Endothelial cell of umbilical vein (primary cell): ENCODE results near the gene RP2. TPM values are rescaled to one million over a fixed set of nuclear protein-coding genes. Genes with fewer than 3 reads are reported as not detected.
A peak's percentile ranks its signal among the peaks of the same experiment; 100 is the strongest.

Experiments used
- BruUV-seq: library from RNA; stranded (reverse); fragments of 400-500 nt; replicated peaks from 2 replicates; lab custom pipeline; 2021; lab: Mats Ljungman, UMichigan
- CTCF ChIA-PET: fragments of 300-600, 350-600 bp; sonication (Branson Sonifier 250); formaldehyde crosslinking; loops from one replicate; lab custom pipeline; 2021; ENCODE audit warnings: antibody characterized with exemption, inconsistent platforms; lab: Charles Lee
- POLR2A ChIA-PET: fragments of 300-600, 350-600 bp; sonication (Branson Sonifier 250); formaldehyde crosslinking; loops from one replicate; lab custom pipeline; 2021; ENCODE audit warnings: antibody characterized with exemption, inconsistent platforms; lab: Charles Lee
- DNase-seq: peaks from one replicate; pipeline ENCODE4 v3.0.0-alpha.2; 2011; ENCODE audit warnings: low read depth, low spot score
- FAIRE-seq: peaks from 2 replicates; lab custom pipeline; 2011; peaks lifted over from hg19 to GRCh38; lab: Jason Lieb, UNC
- H2AFZ ChIP-seq: 2 replicates; pipeline ENCODE4 v1.6.0; 2012; ENCODE audit warnings: low read depth, low read length, control low read depth, inconsistent platforms
- H3K27ac ChIP-seq: 2 replicates; pipeline ENCODE4 v1.5.1; 2011; ENCODE audit warnings: low read depth, mild to moderate bottlenecking, control low read depth, low read length, moderate library complexity; ENCODE audit not compliant: insufficient read depth
- H3K27me3 ChIP-seq, 2 experiments: 2 replicates each; pipeline versions ENCODE4 v1.6.0 to v1.6.1; 2011; ENCODE audit warnings: low read length in 2 of 2, mixed read lengths in 1 of 2; ENCODE audit not compliant: control insufficient read depth in 2 of 2, insufficient read depth in 2 of 2
- H3K36me3 ChIP-seq, 2 experiments: 2 replicates in 1 of 2; 3 replicates in 1 of 2; pipeline ENCODE4 v1.5.1; 2011; ENCODE audit warnings: low read length in 2 of 2, mild to moderate bottlenecking in 1 of 2, moderate library complexity in 1 of 2; ENCODE audit not compliant: control insufficient read depth in 2 of 2, insufficient read depth in 2 of 2; ENCODE audit errors: extremely low read depth in 1 of 2
- H3K4me1 ChIP-seq: 3 replicates; pipeline ENCODE4 v1.5.1; 2011; ENCODE audit warnings: mild to moderate bottlenecking, low read length; ENCODE audit not compliant: control insufficient read depth, insufficient read depth; ENCODE audit errors: extremely low read depth
- H3K4me2 ChIP-seq: 2 replicates; pipeline ENCODE4 v1.6.1; 2011; ENCODE audit warnings: low read length, control low read depth, mixed read lengths; ENCODE audit not compliant: insufficient read depth
- H3K4me3 ChIP-seq, 3 experiments: fragments of 200-600 bp in 1 of 3; sonication (generic), shearing (Covaris generic) in 1 of 3; replicated peaks in 1 of 3; 2 replicates each; pipeline ENCODE4 v1.5.1; 2011 to 2016; ENCODE audit warnings: control low read depth in 3 of 3, low read length in 3 of 3, mild to moderate bottlenecking in 2 of 3, inconsistent platforms in 1 of 3, low read depth in 1 of 3, moderate library complexity in 1 of 3; ENCODE audit not compliant: insufficient read depth in 1 of 3
- H3K79me2 ChIP-seq: 2 replicates; pipeline ENCODE4 v1.6.0; 2012; ENCODE audit warnings: low read length, inconsistent platforms; ENCODE audit not compliant: control insufficient read depth, insufficient read depth
- H3K9ac ChIP-seq: replicated peaks from 2 replicates; pipeline ENCODE3; 2011; ENCODE audit warnings: low read length, control low read depth; ENCODE audit not compliant: insufficient read depth; ENCODE audit errors: extremely low read depth
- H3K9me1 ChIP-seq: replicated peaks from 3 replicates; pipeline ENCODE4 v1.6.0; 2011; ENCODE audit warnings: mild to moderate bottlenecking, low read length; ENCODE audit not compliant: control insufficient read depth, insufficient read depth; ENCODE audit errors: extremely low read depth
- H3K9me3 ChIP-seq: replicated peaks from 2 replicates; pipeline ENCODE4 v1.5.1; 2012; ENCODE audit warnings: low read length, inconsistent platforms; ENCODE audit not compliant: control insufficient read depth, insufficient read depth
- H4K20me1 ChIP-seq: replicated peaks from 2 replicates; pipeline ENCODE3; 2011; ENCODE audit warnings: mild to moderate bottlenecking, low read length; ENCODE audit not compliant: control insufficient read depth, insufficient read depth; ENCODE audit errors: extremely low read depth
- EZH2 ChIP-seq: IDR thresholded peaks from 2 replicates; pipeline ENCODE4 v1.6.1; 2012; ENCODE audit warnings: borderline replicate concordance, low read depth, mild to moderate bottlenecking, moderate library complexity, low read length, inconsistent platforms; ENCODE audit not compliant: severe bottlenecking
- FOS ChIP-seq: IDR thresholded peaks from 2 replicates; pipeline ENCODE4 v1.6.1; 2011; ENCODE audit warnings: mild to moderate bottlenecking, low read length, moderate library complexity, borderline replicate concordance; ENCODE audit not compliant: insufficient read depth
- GATA2 ChIP-seq: IDR thresholded peaks from 2 replicates; pipeline ENCODE4 v1.7.0; 2011; ENCODE audit warnings: low read depth, mild to moderate bottlenecking, moderate library complexity, mixed read lengths, low read length; ENCODE audit not compliant: insufficient read length, insufficient read depth
- JUN ChIP-seq: IDR thresholded peaks from 2 replicates; pipeline ENCODE4 v1.6.1; 2011; ENCODE audit warnings: borderline replicate concordance, low read depth; ENCODE audit not compliant: insufficient read length, insufficient read depth
- MYC ChIP-seq: IDR thresholded peaks from one replicate; pipeline ENCODE4 v1.6.1; 2011; ENCODE audit warnings: mild to moderate bottlenecking, low read depth, low read length
- POLR2A ChIP-seq: IDR thresholded peaks from 2 replicates; pipeline ENCODE4 v1.6.1; 2012; ENCODE audit warnings: low read depth, mild to moderate bottlenecking, control low read depth, low read length
- POLR2AphosphoS5 ChIP-seq: IDR thresholded peaks from 2 replicates; pipeline ENCODE4 v1.6.1; 2012; ENCODE audit warnings: low read depth, mild to moderate bottlenecking, control low read depth, low read length, moderate library complexity; ENCODE audit not compliant: insufficient read depth
- dilution Hi-C: fragments of 300-500 bp; cut with MboI; formaldehyde crosslinking; loops from one replicate; pipeline ENCODE4 v1.15.0; 2019; ENCODE audit warnings: low sequenced_read_pairs; ENCODE audit not compliant: extremely low pct_ligation_motif_present
- intact Hi-C: fragments of 100-400 bp; cut with micrococcal nuclease; formaldehyde crosslinking; loops from one replicate; pipeline ENCODE4 v1.10.0; 2022
- polyA plus RNA-seq, 4 experiments: library from polyadenylated mRNA; depleted of rRNA in 3 of 4; stranded (reverse) in 3 of 4; unstranded in 1 of 4; fragments of >200 nt; gene quantifications; 2 replicates each; pipeline versions ENCODE4 v1.2.1 to v1.2.3, GENCODE V29; 2011 to 2012; ENCODE audit warnings: missing spikeins in 1 of 4
- total RNA-seq: library from RNA; stranded (reverse); gene quantifications from 2 replicates; pipeline ENCODE4 v1.2.3, GENCODE V29; 2021
- TF ChIP-seq, protein P1 (sequence below): IDR thresholded peaks from 2 replicates; pipeline ENCODE4 v1.6.1; 2011; ENCODE audit not compliant: insufficient read depth, insufficient read length
- TF ChIP-seq, protein P2 (sequence below), 2 donors: IDR thresholded peaks; 1 replicate in 1 of 2; 2 replicates in 1 of 2; pipeline ENCODE4 v1.5.1; 2011; ENCODE audit warnings: low read length in 2 of 2, mild to moderate bottlenecking in 2 of 2, moderate library complexity in 2 of 2, control low read depth in 1 of 2, inconsistent platforms in 1 of 2, low read depth in 1 of 2; ENCODE audit not compliant: insufficient read depth in 1 of 2; ENCODE audit errors: extremely low read depth in 1 of 2

Gene RP2
- total and polyA plus RNA-seq, 2 donors (not counting 3 experiments of a cell fraction or from before 2014, with no cell fraction given) = 7.4 to 20.5 TPM

DNA sequence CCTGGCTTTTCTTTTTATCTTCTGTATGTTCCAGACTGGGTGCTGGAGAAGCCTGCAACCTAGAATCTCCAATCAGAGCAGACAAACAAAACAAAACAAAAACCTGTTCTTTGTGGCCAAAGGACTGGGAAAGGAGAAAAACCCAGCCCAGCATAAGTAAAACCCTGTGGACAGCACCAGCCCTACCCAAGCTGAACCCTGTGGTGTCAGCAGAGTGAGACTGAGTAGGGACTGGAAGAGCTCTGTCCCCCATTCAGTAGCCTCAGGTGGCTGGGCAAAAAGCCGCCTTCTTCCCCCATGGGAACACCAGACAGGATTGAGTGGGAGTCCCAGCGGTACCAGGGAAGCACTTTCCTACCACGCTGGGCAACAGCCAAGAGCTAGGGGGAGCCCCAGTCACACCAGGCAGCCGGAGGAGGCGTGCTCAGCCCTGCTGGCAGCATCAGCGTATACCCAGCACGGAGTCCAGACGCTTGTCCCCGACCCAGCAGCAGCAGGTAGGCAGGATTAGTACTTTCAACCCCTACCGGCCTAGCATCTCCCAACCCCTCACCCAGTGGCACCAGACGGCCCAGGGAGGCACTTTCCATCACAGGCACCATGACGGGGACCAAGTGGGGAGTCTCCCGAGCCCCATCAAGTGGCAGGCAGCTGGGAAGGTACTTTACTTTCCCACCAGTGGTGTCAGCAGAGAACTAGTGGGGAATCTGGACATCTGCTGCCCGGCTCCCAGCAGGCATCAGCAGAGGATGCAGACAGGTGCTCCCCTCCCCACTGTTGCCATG lies 66.8 kb downstream of the RP2 start:
- intact Hi-C loops = loop anchor here (1.0 to 5.0 kb wide), 5 partner anchors 9 to 189 kb away; partner anchors contain the start of gene JADE3
- no peak overlapping the region for H3K9ac ChIP-seq
- ChIA-PET CTCF (interaction anchor here (1.0 to 3.0 kb wide), 22 partner anchors 9 to 189 kb away, joined by 3 to 22 read pairs (median 5); partner anchors contain the start of gene RP2), POLR2A (no interaction called here)
- peak overlapping the region; percentile 69 for H3K4me2 ChIP-seq
- peaks cover 15% of the 10 kb centered on the region for H3K4me1 ChIP-seq
- peak; percentile 83 for DNase-seq
- TF ChIP-seq, protein P1, sequence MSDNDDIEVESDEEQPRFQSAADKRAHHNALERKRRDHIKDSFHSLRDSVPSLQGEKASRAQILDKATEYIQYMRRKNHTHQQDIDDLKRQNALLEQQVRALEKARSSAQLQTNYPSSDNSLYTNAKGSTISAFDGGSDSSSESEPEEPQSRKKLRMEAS = no peak
- TF ChIP-seq, protein P2, sequence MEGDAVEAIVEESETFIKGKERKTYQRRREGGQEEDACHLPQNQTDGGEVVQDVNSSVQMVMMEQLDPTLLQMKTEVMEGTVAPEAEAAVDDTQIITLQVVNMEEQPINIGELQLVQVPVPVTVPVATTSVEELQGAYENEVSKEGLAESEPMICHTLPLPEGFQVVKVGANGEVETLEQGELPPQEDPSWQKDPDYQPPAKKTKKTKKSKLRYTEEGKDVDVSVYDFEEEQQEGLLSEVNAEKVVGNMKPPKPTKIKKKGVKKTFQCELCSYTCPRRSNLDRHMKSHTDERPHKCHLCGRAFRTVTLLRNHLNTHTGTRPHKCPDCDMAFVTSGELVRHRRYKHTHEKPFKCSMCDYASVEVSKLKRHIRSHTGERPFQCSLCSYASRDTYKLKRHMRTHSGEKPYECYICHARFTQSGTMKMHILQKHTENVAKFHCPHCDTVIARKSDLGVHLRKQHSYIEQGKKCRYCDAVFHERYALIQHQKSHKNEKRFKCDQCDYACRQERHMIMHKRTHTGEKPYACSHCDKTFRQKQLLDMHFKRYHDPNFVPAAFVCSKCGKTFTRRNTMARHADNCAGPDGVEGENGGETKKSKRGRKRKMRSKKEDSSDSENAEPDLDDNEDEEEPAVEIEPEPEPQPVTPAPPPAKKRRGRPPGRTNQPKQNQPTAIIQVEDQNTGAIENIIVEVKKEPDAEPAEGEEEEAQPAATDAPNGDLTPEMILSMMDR (IDR thresholded peaks at IDR 0.05; ENCODE audit: extremely low read depth in 1 of 2, insufficient read depth in 1 of 2, low read depth in 1 of 2, low read length in 2 of 2) = peak; percentile 50 to 71
- H3K9me1 ChIP-seq = no peaks in the 10 kb centered on the region
- H3K27me3 ChIP-seq = no peaks in the 10 kb centered on the region
- BruUV-seq = no TSS peak
- H4K20me1 ChIP-seq = no peaks in the 10 kb centered on the region
- peak overlapping the region; percentile 76 for H2AFZ ChIP-seq
- peak overlapping the region in 1 of 3 experiments; percentile 35 for H3K4me3 ChIP-seq
- no peaks in the 10 kb centered on the region for H3K79me2 ChIP-seq
- dilution Hi-C loops = no loop called here
- H3K27ac ChIP-seq = peak overlapping the region; percentile 44
- no peaks in the 10 kb centered on the region for H3K36me3 ChIP-seq
- FAIRE-seq = peak; percentile 62
- H3K9me3 ChIP-seq = no peaks in the 10 kb centered on the region

DNA sequence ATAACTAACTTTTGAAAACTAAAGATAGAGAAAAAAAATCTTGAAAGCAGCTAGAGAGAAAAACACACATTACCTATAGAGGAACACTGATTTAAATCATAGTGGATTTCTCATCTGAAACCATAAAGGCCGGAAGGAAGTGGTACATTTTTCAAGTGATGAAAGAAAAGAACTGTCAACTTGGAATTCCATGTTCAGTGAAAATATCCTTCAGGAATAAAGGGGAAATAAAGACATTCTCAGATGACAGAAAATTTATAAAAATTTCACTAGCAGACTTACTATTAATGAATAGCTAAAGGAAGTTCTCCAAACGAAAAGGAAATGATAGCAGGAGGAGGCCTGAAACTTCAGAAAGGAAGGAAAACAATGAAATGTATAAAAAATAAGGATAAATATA lies 67.8 kb downstream of the RP2 start:
- CTCF ChIA-PET = interaction anchor here (1.1 to 3.0 kb wide), 15 partner anchors 8 to 188 kb away, joined by 3 to 22 read pairs (median 6); no protein-coding TSS in a partner anchor
- POLR2A ChIA-PET = no interaction called here
- DNase-seq = peak; percentile 56
- Histone ChIP-seq H3K36me3 (no peaks in the 10 kb centered on the region), H2AFZ (no peak overlapping the region), H3K4me3 (no peak overlapping the region), H3K27ac (peak overlapping the region; percentile 55), H4K20me1 (no peaks in the 10 kb centered on the region), H3K4me1 (peaks cover 15% of the 10 kb centered on the region), H3K27me3 (no peaks in the 10 kb centered on the region), H3K4me2 (peak overlapping the region; percentile 69), H3K79me2 (no peaks in the 10 kb centered on the region), H3K9me3 (no peaks in the 10 kb centered on the region), H3K9ac (no peak overlapping the region), H3K9me1 (no peaks in the 10 kb centered on the region)
- no TSS peak for BruUV-seq
- intact Hi-C loops (loop anchor here (1.0 to 5.0 kb wide), 4 partner anchors 8 to 188 kb away; partner anchors contain the start of gene JADE3), dilution Hi-C loops (no loop called here)
- no peak for TF ChIP-seq JUN
- no peak for TF ChIP-seq GATA2
- TF ChIP-seq POLR2A = no peak
- no peak for TF ChIP-seq MYC
- no peak for TF ChIP-seq EZH2
- TF ChIP-seq FOS = no peak
- TF ChIP-seq, protein P2 (IDR thresholded peaks at IDR 0.05; ENCODE audit: extremely low read depth in 1 of 2, insufficient read depth in 1 of 2, low read depth in 1 of 2, low read length in 2 of 2) = no peak
- TF ChIP-seq, protein P1 = no peak
- TF ChIP-seq POLR2AphosphoS5 = no peak
- FAIRE-seq = peak; percentile 40
